Panc1 (cell line): ENCODE measurements around the gene ABLIM2.

Experiments used
- TF ChIP-seq, protein P1 (sequence below): fragments of 450-650 bp; IDR thresholded peaks from 2 replicates; pipeline ENCODE4 v1.5.1; 2017; ENCODE audit warnings: mild to moderate bottlenecking
- TF ChIP-seq, protein P2 (sequence below), 2 experiments: IDR thresholded peaks; 2 replicates each; pipeline ENCODE4 v1.6.1; 2011 to 2012; ENCODE audit warnings: low read depth in 2 of 2, control low read depth in 1 of 2, low read length in 1 of 2, mild to moderate bottlenecking in 1 of 2, moderate library complexity in 1 of 2; ENCODE audit not compliant: insufficient read depth in 1 of 2

DNA sequence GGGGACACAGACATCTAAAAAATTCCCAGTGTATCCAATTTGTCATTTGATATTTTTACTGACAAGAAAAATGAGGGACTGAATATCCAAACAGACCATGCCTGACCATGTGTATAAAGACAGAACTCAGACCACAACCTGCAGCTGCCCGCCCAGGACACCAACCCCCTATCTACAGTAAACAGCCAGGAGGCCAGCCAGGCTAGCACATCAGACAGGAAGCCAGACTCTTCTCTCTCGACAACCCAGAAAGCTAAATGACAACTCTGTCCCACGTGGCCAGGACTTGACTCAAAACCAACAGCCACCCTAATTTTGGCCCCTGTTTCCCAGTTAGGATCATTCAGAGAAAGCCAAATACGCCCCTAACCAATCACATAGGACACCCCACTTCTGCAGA lies 234.0 kb downstream of the ABLIM2 start:
- TF ChIP-seq, protein P1, sequence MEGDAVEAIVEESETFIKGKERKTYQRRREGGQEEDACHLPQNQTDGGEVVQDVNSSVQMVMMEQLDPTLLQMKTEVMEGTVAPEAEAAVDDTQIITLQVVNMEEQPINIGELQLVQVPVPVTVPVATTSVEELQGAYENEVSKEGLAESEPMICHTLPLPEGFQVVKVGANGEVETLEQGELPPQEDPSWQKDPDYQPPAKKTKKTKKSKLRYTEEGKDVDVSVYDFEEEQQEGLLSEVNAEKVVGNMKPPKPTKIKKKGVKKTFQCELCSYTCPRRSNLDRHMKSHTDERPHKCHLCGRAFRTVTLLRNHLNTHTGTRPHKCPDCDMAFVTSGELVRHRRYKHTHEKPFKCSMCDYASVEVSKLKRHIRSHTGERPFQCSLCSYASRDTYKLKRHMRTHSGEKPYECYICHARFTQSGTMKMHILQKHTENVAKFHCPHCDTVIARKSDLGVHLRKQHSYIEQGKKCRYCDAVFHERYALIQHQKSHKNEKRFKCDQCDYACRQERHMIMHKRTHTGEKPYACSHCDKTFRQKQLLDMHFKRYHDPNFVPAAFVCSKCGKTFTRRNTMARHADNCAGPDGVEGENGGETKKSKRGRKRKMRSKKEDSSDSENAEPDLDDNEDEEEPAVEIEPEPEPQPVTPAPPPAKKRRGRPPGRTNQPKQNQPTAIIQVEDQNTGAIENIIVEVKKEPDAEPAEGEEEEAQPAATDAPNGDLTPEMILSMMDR: no peak
- TF ChIP-seq, protein P2, sequence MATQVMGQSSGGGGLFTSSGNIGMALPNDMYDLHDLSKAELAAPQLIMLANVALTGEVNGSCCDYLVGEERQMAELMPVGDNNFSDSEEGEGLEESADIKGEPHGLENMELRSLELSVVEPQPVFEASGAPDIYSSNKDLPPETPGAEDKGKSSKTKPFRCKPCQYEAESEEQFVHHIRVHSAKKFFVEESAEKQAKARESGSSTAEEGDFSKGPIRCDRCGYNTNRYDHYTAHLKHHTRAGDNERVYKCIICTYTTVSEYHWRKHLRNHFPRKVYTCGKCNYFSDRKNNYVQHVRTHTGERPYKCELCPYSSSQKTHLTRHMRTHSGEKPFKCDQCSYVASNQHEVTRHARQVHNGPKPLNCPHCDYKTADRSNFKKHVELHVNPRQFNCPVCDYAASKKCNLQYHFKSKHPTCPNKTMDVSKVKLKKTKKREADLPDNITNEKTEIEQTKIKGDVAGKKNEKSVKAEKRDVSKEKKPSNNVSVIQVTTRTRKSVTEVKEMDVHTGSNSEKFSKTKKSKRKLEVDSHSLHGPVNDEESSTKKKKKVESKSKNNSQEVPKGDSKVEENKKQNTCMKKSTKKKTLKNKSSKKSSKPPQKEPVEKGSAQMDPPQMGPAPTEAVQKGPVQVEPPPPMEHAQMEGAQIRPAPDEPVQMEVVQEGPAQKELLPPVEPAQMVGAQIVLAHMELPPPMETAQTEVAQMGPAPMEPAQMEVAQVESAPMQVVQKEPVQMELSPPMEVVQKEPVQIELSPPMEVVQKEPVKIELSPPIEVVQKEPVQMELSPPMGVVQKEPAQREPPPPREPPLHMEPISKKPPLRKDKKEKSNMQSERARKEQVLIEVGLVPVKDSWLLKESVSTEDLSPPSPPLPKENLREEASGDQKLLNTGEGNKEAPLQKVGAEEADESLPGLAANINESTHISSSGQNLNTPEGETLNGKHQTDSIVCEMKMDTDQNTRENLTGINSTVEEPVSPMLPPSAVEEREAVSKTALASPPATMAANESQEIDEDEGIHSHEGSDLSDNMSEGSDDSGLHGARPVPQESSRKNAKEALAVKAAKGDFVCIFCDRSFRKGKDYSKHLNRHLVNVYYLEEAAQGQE (IDR thresholded peaks at IDR 0.05; ENCODE audit: insufficient read depth in 1 of 2, low read depth in 2 of 2, low read length in 1 of 2): no peak
